Measurements from ENCODE around the gene ZNF880.
"Not testable (repeated sequence)": the region's sequence is repeated elsewhere in the genome, so short reads cannot be mapped to it uniquely, and the experiment has no call there.

ZNF880 gene

GRCh38 chr19:52369559-52370340 is at the start of gene ZNF880:
Gene ZNF880, plus strand, starts transcription at chr19:52369923. Its CDS starts 43 bp downstream, at chr19:52369966.
- peak; percentile 92 for DNase-seq

GRCh38 chr19:52322429-52322828 is 47.3 kb upstream of the ZNF880 start:
- DNase-seq, result no peak

- no peak for DNase-seq
These were observed 38.0 kb upstream of the ZNF880 start for GRCh38 chr19:52331757-52332156.

- no peak for DNase-seq
These were observed 34.0 kb upstream of the ZNF880 start for GRCh38 chr19:52335768-52336116.

GRCh38 chr19:52336117-52336790 is 33.5 kb upstream of the ZNF880 start, which contains the start of gene ZNF610:
Gene ZNF610, plus strand, starts transcription at chr19:52336243. Its CDS starts 12,930 bp downstream, at chr19:52349173.
- peak; percentile 92 for DNase-seq

- DNase-seq, result peak; percentile 8
These were observed 32.8 kb upstream of the ZNF880 start for GRCh38 chr19:52336791-52337381.

- DNase-seq, result not testable (repeated sequence)
These were observed 30.7 kb upstream of the ZNF880 start for GRCh38 chr19:52339022-52339421.

GRCh38 chr19:52343548-52343947 is 26.2 kb upstream of the ZNF880 start:
- DNase-seq, result peak; percentile 52

- no peak for DNase-seq
These were observed 24.6 kb upstream of the ZNF880 start for GRCh38 chr19:52345162-52345561.

- DNase-seq, result peak; percentile 7
These were observed 18.2 kb upstream of the ZNF880 start for GRCh38 chr19:52351512-52351911.

GRCh38 chr19:52366414-52366824 is 3.3 kb upstream of the ZNF880 start:
- DNase-seq, result no peak

- no peak for DNase-seq
These were observed 603 bp downstream of the ZNF880 start for GRCh38 chr19:52370341-52370710.

GRCh38 chr19:52391135-52391534 is 21.4 kb downstream of the ZNF880 start:
- no peak for DNase-seq

- peak; percentile 94 for DNase-seq
These were observed 27.8 kb downstream of the ZNF880 start, which contains the start of gene ZNF528 for GRCh38 chr19:52397310-52398080. Gene ZNF528, plus strand, starts transcription at chr19:52397849. Its CDS starts 4,165 bp downstream, at chr19:52402014.

GRCh38 chr19:52398081-52398441 is 28.3 kb downstream of the ZNF880 start:
- peak; percentile 22 for DNase-seq

GRCh38 chr19:52410276-52410675 is 40.6 kb downstream of the ZNF880 start:
- DNase-seq, result no peak

GRCh38 chr19:52415711-52416110 is 46.0 kb downstream of the ZNF880 start:
- DNase-seq, result no peak

- no peak for DNase-seq
These were observed 59.2 kb downstream of the ZNF880 start, which contains the start of gene ZNF534 for GRCh38 chr19:52428937-52429336. Gene ZNF534, plus strand, starts transcription at chr19:52429148. Its CDS starts 2,327 bp downstream, at chr19:52431475.
